Cerebellar cortex (tissue), 1 donor: ENCODE measurements around the gene PLPP3.

Source experiments
- DNase-seq: peaks from one replicate; pipeline ENCODE4 v3.0.0-alpha.2; 2015; ENCODE audit warnings: low spot score

Gene PLPP3

GRCh38 chr1:56547977-56548376 is 31.4 kb downstream of the PLPP3 start:
- DNase-seq: no peak

GRCh38 chr1:56547473-56547872 is 31.9 kb downstream of the PLPP3 start:
- DNase-seq: no peak

- no peak for DNase-seq
Measured at GRCh38 chr1:56545711-56546110, 33.7 kb downstream of the PLPP3 start.

- DNase-seq: no peak
Measured at GRCh38 chr1:56543783-56544612, 35.4 kb downstream of the PLPP3 start.

- DNase-seq: no peak
Measured at GRCh38 chr1:56542651-56543050, 36.7 kb downstream of the PLPP3 start.

GRCh38 chr1:56541408-56541807 is 38.0 kb downstream of the PLPP3 start:
- DNase-seq: no peak

GRCh38 chr1:56540467-56540866 is 38.9 kb downstream of the PLPP3 start:
- no peak for DNase-seq

- DNase-seq: no peak
Measured at GRCh38 chr1:56539520-56539931, 39.8 kb downstream of the PLPP3 start.

GRCh38 chr1:56538532-56538931 is 40.8 kb downstream of the PLPP3 start:
- no peak for DNase-seq

GRCh38 chr1:56537660-56538059 is 41.7 kb downstream of the PLPP3 start:
- DNase-seq: no peak

GRCh38 chr1:56535939-56536338 is 43.4 kb downstream of the PLPP3 start:
- no peak for DNase-seq

GRCh38 chr1:56535362-56535761 is 44.0 kb downstream of the PLPP3 start:
- DNase-seq: no peak

GRCh38 chr1:56534130-56534651 is 45.2 kb downstream of the PLPP3 start:
- DNase-seq: no peak

GRCh38 chr1:56533621-56534020 is 45.7 kb downstream of the PLPP3 start:
- DNase-seq: no peak

- no peak for DNase-seq
Measured at GRCh38 chr1:56533197-56533596, 46.2 kb downstream of the PLPP3 start.

- DNase-seq: no peak
Measured at GRCh38 chr1:56532350-56532683, 47.0 kb downstream of the PLPP3 start.

- DNase-seq: no peak
Measured at GRCh38 chr1:56531624-56532349, 47.6 kb downstream of the PLPP3 start.

GRCh38 chr1:56529801-56530200 is 49.6 kb downstream of the PLPP3 start:
- no peak for DNase-seq

- DNase-seq: no peak
Measured at GRCh38 chr1:56527548-56528302, 51.6 kb downstream of the PLPP3 start.

- DNase-seq: no peak
Measured at GRCh38 chr1:56526571-56527174, 52.7 kb downstream of the PLPP3 start.

GRCh38 chr1:56525489-56526041 is 53.8 kb downstream of the PLPP3 start:
- DNase-seq: no peak

GRCh38 chr1:56524263-56524662 is 55.1 kb downstream of the PLPP3 start:
- DNase-seq: no peak
